Astrocyte (in vitro differentiated cells and primary cell): ENCODE results near the gene LACTB. TPM values are rescaled to one million over a fixed set of nuclear protein-coding genes. Genes with fewer than 3 reads are reported as not detected.

Source experiments
- DNase-seq: peaks from one replicate; pipeline ENCODE4 v3.0.0-alpha.2; 2010; ENCODE audit warnings: low read depth
- FAIRE-seq: peaks from 2 replicates; lab custom pipeline; 2011; peaks lifted over from hg19 to GRCh38; lab: Jason Lieb, UNC
- H2AFZ ChIP-seq: 2 replicates; pipeline ENCODE4 v1.6.0; 2012; ENCODE audit warnings: low read depth, low read length, inconsistent platforms
- H3K27ac ChIP-seq: 2 replicates; pipeline ENCODE4 v1.5.1; 2011; ENCODE audit warnings: low read depth, low read length, inconsistent platforms
- H3K27me3 ChIP-seq: 2 replicates; pipeline ENCODE4 v1.6.0; 2011; ENCODE audit warnings: low read length, inconsistent platforms; ENCODE audit not compliant: insufficient read depth
- H3K36me3 ChIP-seq: 2 replicates; pipeline ENCODE4 v1.5.1; 2011; ENCODE audit warnings: low read length, inconsistent platforms; ENCODE audit not compliant: insufficient read depth
- H3K4me1 ChIP-seq: 2 replicates; pipeline ENCODE4 v1.5.1; 2011; ENCODE audit warnings: low read length, inconsistent platforms; ENCODE audit not compliant: insufficient read depth
- H3K4me2 ChIP-seq: 2 replicates; pipeline ENCODE4 v1.6.0; 2012; ENCODE audit warnings: low read length, inconsistent platforms
- H3K4me3 ChIP-seq: 2 replicates; pipeline ENCODE4 v1.5.1; 2011; ENCODE audit warnings: low read depth, mild to moderate bottlenecking, low read length, inconsistent platforms; ENCODE audit not compliant: insufficient read depth
- H3K79me2 ChIP-seq: 2 replicates; pipeline ENCODE4 v1.6.0; 2012; ENCODE audit warnings: mild to moderate bottlenecking, low read length, inconsistent platforms; ENCODE audit not compliant: insufficient read depth
- H3K9ac ChIP-seq: 2 replicates; pipeline ENCODE4 v1.6.0; 2012; ENCODE audit warnings: mild to moderate bottlenecking, low read length, inconsistent platforms
- H3K9me3 ChIP-seq: 2 replicates; pipeline ENCODE4 v1.5.1; 2012; ENCODE audit warnings: low read depth, mild to moderate bottlenecking, low read length, inconsistent platforms; ENCODE audit not compliant: insufficient read depth
- H4K20me1 ChIP-seq: 2 replicates; pipeline ENCODE4 v1.6.0; 2012; ENCODE audit warnings: low read length, inconsistent platforms; ENCODE audit not compliant: insufficient read depth
- H3K27ac Mint-ChIP-seq: one replicate; pipeline ENCODE4 v1.8.0; 2021; ENCODE audit warnings: mild to moderate bottlenecking, mixed read lengths; ENCODE audit not compliant: unreplicated experiment
- H3K27me3 Mint-ChIP-seq: one replicate; pipeline ENCODE4 v1.8.0; 2021; ENCODE audit warnings: low read depth, mixed read lengths; ENCODE audit not compliant: unreplicated experiment
- H3K36me3 Mint-ChIP-seq: one replicate; pipeline ENCODE4 v1.8.0; 2021; ENCODE audit warnings: low read depth, mixed read lengths; ENCODE audit not compliant: unreplicated experiment
- H3K4me1 Mint-ChIP-seq: one replicate; pipeline ENCODE4 v1.8.0; 2021; ENCODE audit warnings: low read depth, mixed read lengths; ENCODE audit not compliant: unreplicated experiment
- H3K4me3 Mint-ChIP-seq: one replicate; pipeline ENCODE4 v1.8.0; 2021; ENCODE audit warnings: mild to moderate bottlenecking, moderate library complexity, mixed read lengths; ENCODE audit not compliant: unreplicated experiment
- H3K9me3 Mint-ChIP-seq: one replicate; pipeline ENCODE4 v1.8.0; 2021; ENCODE audit warnings: mild to moderate bottlenecking, mixed read lengths; ENCODE audit not compliant: unreplicated experiment
- CTCF ChIP-seq: IDR thresholded peaks from 2 replicates; pipeline ENCODE4 v1.5.1; 2011; ENCODE audit warnings: low read depth, mild to moderate bottlenecking, inconsistent platforms, low read length, moderate library complexity; ENCODE audit not compliant: insufficient read depth
- EZH2 ChIP-seq: IDR thresholded peaks from 2 replicates; pipeline ENCODE4 v1.6.1; 2012; ENCODE audit warnings: mild to moderate bottlenecking, low read length, inconsistent platforms; ENCODE audit not compliant: insufficient read depth
- total RNA-seq: library from RNA; stranded (reverse); gene quantifications from 2 replicates; pipeline ENCODE4 v1.2.1, GENCODE V29; 2021

Gene LACTB
- total RNA-seq, 1 donor from 2014 or later, result 29.8 TPM

DNA sequence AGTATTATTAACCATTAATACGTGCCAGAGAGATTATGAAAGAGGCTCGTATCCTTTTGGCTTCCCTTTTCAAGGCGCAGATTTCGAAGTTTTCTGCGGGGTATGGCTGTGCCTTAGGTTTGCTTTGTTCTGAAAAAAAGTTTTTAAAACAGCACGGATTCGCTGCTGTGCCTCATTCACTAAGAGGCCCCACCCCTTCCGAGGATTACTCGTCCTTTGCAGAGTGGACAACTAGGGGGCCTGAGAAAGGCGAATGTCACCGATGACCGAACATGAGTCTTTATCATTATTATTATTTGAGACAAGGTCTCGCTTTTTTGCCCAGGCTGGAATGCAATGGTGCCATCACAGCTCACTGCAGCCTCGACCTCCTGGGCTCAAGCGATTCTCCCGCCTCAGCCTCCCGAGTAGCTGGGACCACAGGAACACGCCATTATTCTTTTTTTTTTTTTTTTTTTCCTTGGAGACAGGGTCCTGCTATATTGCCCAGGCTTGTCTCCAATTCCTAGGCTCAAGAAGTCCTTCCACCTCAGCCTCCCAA lies 36.3 kb downstream of the LACTB start:
- H3K27ac Mint-ChIP-seq, result peak overlapping the region; percentile 98
- TF ChIP-seq EZH2, result no peak
- no peak for TF ChIP-seq CTCF
- peak overlapping the region; percentile 89 for H3K4me3 Mint-ChIP-seq
- no peaks in the 10 kb centered on the region for H3K27me3 ChIP-seq
- H3K9me3 Mint-ChIP-seq, result no peaks in the 10 kb centered on the region
- DNase-seq (peak; percentile 77), FAIRE-seq (no peak)
- H3K36me3 ChIP-seq, result peaks cover 18% of the 10 kb centered on the region
- no peaks in the 10 kb centered on the region for H3K9me3 ChIP-seq
- peak overlapping the region; percentile 86 for H3K4me2 ChIP-seq
- peak overlapping the region; percentile 96 for H3K9ac ChIP-seq
- peaks cover 42% of the 10 kb centered on the region for H3K79me2 ChIP-seq
- peaks cover 15% of the 10 kb centered on the region for H4K20me1 ChIP-seq
- H3K4me3 ChIP-seq, result peak overlapping the region; percentile 98
- H3K4me1 Mint-ChIP-seq, result peaks cover 4% of the 10 kb centered on the region
- peaks cover 4% of the 10 kb centered on the region for H3K36me3 Mint-ChIP-seq
- H3K4me1 ChIP-seq, result peaks cover 4% of the 10 kb centered on the region
- H3K27ac ChIP-seq, result peak overlapping the region; percentile 93
- no peaks in the 10 kb centered on the region for H3K27me3 Mint-ChIP-seq
- peak overlapping the region; percentile 59 for H2AFZ ChIP-seq

- Histone ChIP-seq H4K20me1 (peaks cover 5% of the 10 kb centered on the region), H3K27ac (no peak overlapping the region), H3K27me3 (no peaks in the 10 kb centered on the region), H3K4me3 (no peak overlapping the region), H3K4me1 (peaks cover 4% of the 10 kb centered on the region), H3K36me3 (no peaks in the 10 kb centered on the region), H3K9ac (no peak overlapping the region), H3K9me3 (no peaks in the 10 kb centered on the region), H2AFZ (no peak overlapping the region), H3K79me2 (peaks cover 19% of the 10 kb centered on the region), H3K4me2 (no peak overlapping the region)
- H3K9me3 Mint-ChIP-seq, result no peaks in the 10 kb centered on the region
- H3K27me3 Mint-ChIP-seq, result no peaks in the 10 kb centered on the region
- no peak for FAIRE-seq
- DNase-seq, result no peak
- H3K4me1 Mint-ChIP-seq, result no peaks in the 10 kb centered on the region
- TF ChIP-seq EZH2 (no peak), CTCF (no peak)
- no peak overlapping the region for H3K4me3 Mint-ChIP-seq
- no peak overlapping the region for H3K27ac Mint-ChIP-seq
- H3K36me3 Mint-ChIP-seq, result peaks cover 2% of the 10 kb centered on the region
Observed at GRCh38 chr15:63160638-63161037, 39.0 kb downstream of the LACTB start.

DNA sequence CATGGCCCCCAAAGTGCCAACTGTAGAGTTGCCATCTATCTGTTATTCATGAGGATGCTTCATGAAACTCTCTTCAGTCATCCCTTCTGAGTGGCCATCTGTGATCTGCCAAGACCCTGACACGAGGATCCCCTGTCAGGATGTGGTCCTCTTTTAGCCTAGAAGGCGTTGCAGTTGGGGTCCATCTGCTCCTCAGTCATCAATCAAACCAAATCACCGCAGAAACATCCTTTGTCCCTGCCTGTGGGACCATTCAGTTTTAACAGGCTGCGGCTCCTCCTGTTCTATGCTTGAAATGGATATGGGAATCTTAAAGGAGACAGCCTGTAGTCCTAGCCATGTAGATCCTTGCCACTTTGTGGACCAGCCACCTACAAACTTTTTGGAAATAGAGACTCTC lies 41.6 kb downstream of the LACTB start:
- Histone ChIP-seq H3K36me3 (no peaks in the 10 kb centered on the region), H3K4me3 (no peak overlapping the region), H3K4me2 (no peak overlapping the region), H3K4me1 (peaks cover 1% of the 10 kb centered on the region), H3K9ac (no peak overlapping the region), H2AFZ (no peak overlapping the region), H3K9me3 (no peaks in the 10 kb centered on the region), H3K27me3 (no peaks in the 10 kb centered on the region), H3K79me2 (no peaks in the 10 kb centered on the region), H3K27ac (no peak overlapping the region), H4K20me1 (no peaks in the 10 kb centered on the region)
- Mint-ChIP-seq H3K27ac (no peak overlapping the region), H3K4me3 (no peak overlapping the region), H3K4me1 (peaks cover 1% of the 10 kb centered on the region), H3K36me3 (no peaks in the 10 kb centered on the region), H3K9me3 (peaks cover 4% of the 10 kb centered on the region), H3K27me3 (no peaks in the 10 kb centered on the region)
- no peak for FAIRE-seq
- no peak for TF ChIP-seq CTCF
- TF ChIP-seq EZH2, result no peak
- no peak for DNase-seq
